CD4-positive, alpha-beta T cell treated with Interferon alpha-2 for 1 hour (primary cell): ENCODE data around the gene WNT8B.

ENCODE experiments used
- DNase-seq, 2 donors: peaks; one replicate each; pipeline ENCODE4 v3.0.0-alpha.2; 2020 to 2022

WNT8B gene

DNA sequence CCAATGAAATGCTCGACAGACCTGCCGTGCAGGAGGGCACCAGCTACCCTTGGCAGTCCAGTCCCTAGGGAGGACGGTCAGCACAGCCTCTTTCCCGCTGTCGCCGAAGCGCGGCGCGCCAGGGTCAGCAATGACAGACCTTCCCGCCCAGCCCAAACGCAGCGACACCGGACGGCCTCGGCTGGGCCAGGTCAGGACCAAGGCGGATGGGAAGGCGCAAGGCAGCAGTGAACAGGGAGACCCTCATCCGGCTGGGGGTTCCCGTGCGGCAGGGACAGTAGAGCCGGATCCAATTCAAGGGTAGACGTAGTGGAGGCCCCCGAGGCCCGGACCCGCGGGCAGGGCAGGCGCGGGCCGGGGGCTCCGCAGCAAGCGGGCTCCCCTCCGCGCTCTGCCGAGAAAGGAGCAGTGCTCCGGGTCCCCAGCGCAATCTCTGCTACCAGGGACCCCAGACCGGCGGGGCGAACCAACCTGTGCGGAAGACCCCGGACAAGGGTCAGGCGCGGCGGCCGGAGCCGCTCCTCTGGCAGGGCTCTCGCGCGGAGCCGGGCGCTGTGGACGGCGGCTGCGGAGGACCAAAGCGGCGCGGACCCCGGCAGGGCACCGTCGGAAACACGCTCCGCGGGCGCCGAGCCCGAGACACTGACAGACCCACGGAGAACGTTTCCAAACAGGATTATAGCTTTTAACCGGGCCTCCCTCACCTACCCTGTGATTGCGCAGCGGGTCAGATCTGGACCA, 56.7 kb downstream of the WNT8B start, which contains the start of gene SEC31B:
SEC31B (minus strand) TSS at position 551 of the 741 bp plus-strand sequence. CDS start 2,909 bp downstream, outside the sequence.
- no peak for DNase-seq

DNA sequence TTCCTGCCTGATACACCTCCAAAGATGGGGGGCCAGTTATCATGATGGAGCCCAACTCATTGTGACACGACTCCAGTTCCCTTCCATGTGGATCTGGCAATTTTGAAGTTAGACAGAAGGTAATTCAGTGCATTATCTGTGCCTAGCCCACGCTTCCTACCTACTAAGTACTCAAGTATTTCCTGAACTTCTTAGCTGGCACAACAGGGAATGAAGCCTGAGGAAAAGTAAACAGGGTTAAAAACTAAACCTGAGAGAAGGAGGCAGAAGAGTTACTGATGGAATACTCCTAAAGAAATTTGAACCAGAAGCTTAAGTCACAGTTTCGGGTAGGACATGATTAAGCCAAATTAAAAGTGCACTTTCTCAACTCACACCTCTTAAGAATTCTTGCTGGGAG, 58.0 kb downstream of the WNT8B start:
- DNase-seq, result no peak

DNA sequence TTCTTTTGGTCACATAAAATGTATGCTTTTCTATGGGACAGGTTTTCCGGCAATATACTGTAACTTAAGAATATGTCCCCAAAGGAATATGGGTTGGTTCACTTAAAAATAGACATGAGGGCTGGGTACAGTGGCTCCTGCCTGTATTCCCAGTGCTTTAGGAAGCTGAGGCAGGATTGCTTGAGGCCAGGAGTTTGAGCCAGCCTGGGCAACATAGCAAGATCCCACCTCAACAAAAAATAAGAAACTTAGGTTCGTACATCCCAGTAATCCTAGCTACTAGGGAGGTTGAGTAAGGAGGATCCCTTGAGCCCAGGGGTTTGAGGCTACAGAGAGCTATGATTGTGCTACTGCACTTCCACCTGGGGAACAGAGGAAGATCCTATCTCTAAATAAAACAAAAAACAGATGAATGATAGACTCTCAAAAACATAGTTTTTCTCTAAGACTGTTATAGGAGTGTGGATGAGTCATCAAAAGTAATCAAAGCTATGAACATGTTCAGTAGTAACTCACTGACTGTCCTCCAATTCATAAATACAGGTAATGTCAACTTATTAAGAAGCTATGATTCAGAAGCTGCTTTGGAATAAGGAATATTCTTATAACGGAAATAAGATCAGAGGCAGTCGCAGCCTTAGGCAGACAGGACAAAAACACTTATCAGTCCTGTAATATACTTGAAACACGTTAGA, 59.4 kb downstream of the WNT8B start:
- no peak for DNase-seq

DNA sequence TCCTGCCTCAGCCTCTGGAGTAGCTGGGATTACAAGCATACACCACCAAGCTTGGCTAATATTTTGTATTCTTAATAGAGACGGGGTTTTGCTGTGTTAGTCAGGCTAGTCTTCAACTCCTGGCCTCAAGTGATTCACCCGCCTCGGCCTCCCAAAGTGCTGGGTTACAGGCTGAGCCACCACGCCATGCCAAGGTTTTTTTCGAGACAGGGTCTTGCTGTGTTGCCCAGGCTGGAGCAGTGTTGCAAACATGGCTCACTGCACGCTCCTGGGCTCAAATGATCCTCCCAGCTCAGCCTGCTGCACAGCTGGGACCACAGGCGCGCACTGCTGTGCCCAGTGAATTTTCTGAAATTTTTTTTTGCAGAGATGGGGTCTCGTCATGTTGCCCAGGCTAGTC, 60.1 kb downstream of the WNT8B start:
- DNase-seq, result no peak

DNA sequence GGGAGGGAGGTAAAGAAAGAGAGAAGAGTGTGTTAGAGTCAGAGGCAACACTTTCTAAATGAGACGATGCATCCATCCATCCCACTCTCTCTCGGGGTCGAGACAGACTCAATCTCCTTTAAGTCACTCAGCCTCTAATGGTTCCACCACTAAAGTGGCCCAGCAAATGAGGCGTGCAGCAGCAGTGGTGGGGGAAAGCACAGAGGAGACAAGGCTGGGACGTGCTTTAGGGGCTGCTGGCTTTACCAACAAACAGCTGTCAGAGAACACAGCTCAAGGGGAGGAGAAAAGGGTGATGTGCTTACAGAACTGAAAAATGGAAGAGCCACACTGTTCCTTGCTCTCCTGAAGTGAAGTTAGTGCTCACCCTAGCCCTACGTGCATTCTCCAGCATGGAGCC, 61.4 kb downstream of the WNT8B start:
- no peak for DNase-seq

DNA sequence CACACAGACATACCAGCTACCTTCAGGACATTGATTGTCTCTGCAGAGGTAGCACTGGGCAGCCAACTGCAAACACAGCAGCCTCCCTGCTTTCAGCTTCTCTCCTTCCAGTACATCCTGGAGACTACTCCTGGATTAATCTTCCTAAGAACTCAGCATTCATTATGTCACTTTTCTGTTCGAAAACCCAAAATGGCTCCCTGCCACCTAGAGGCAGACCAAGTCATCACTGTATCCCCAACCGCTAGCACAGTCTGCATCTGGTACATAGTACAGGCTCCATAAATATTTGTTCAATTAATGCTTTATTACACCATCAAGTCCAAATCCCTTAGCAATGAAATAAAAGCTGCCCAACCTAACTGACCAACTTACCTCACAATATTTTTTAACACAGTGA, 61.8 kb downstream of the WNT8B start:
- no peak for DNase-seq

DNA sequence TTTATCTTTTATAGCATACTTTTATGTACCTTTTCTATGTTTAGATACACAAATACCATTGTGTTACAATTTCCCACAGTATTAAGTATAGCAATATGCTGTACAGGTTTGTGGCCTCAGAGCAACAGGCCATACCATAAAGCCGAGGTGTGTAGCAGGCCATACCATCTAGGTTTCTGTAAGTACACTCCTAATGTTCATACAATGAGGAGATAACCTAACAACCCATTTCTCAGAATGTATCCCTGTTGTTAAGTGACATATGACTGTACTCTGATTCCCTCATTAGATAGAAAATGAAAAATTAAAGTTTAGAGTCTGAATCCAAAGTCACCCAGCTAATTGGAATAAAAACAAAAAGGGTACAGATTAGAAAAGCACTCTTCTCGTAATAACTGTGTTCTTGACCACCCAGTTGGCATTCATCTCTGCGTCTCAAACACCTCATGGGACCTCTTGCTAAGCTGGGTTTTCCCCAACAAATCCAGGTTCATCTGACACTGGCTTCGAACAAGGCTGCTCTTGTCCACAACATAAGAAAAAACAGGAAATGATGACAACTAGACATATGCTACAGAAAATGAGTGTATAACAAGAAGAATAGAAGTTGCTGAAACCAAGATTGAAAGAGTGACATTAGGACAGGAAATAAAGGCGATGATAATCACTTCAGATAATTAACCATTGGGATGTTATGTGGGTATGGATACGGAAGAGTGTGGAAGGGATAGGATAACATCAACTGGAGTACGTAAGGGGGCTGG, 65.5 kb downstream of the WNT8B start:
- DNase-seq, result peak in 1 of 2 donors; percentile 54

DNA sequence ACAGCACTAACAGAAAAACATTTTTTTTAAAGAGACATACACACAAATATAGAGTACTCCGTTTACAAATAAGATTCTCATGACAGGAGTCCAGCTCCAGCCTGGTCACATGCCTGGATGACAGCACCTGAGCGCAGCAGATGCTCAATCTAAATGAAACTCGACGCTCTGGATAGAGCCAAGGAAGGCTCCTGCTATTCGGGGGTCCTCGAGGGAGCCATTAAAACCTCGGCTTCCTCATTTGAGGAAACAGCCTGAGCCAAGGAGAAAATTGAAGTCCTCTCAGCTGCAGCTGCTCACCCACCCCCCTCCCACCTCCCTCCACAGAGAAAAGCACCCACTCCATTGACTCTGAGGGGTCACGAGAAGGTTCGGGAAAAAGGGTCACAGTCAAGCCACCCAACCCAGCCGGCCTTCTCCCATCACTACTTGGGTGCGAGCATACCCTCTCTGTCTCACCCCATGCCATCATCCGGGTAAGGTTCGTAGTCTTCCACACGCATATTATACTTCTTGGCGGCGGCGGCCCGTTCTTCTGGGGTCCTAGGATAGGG, 66.2 kb downstream of the WNT8B start:
- DNase-seq, result no peak

DNA sequence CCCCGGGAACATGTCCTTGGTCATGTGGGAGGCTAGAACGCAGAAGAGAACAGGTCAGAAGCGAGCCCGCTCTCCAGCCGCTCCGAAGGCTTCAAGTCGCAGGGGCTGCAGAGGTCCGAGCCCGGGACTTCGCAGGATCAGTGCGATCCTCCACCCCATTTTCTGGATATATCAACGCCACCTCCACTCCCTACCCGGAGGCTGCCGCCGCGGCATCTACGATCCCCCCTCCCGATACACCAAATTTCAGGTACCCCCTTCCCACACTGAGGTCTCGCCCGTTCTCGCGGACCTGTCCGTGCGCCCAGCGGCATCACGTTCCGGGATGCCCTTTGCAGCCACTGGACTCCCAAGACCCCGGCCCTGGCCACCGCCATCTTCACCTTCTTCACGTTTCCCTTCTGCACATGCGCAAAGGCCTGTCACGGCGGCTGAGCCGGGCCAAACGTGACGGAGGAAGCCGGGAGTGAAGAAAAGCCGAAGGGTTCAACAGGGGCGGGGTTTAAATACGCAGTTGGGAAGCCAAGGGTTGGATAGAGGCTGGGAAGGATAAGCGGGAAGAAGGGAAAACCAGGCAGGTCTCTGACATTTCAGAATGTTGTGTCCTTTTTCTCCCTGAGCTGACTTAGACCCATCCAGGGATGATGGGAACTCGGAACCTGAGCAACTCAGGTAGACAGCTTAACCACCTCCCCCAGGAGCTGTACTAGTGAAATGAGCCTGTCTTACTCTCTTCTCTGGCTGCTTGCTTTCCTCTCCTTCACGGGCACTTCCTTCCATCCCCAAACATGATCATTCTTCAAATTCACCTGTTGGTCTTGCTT, 66.9 kb downstream of the WNT8B start, which contains the start of gene NDUFB8:
NDUFB8 (minus strand) TSS at position 397 of the 824 bp plus-strand sequence; CDS start at position 377, 20 bp downstream.
- peak; percentile 86 to 92 for DNase-seq

DNA sequence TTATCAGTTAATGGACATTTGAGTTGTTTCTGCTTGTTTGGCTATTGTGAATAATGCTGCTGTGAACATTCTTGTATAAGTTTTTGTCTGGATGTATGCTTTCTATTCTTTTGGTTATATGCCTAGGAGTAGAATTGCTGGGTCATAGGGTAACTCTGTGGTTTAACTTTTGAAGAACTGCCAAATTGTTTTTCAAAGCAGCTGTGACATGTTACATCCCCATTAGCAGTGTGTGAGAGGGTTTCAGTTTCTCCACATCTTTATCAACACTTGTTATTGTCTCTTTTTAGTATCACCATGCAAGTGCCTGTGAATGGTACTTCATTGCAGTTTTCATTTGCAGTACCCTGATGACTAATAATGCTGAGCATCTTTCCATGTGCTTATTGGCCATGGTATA, 69.0 kb downstream of the WNT8B start:
- no peak for DNase-seq
